Fibroblast of villous mesenchyme (primary cell): ENCODE data around the gene EHD1. TPM values are rescaled to one million over a fixed set of nuclear protein-coding genes. Genes with fewer than 3 reads are reported as not detected.
"Not testable (repeated sequence)": the region's sequence is repeated elsewhere in the genome, so short reads cannot be mapped to it uniquely, and the experiment has no call there.

Experiments used
- DNase-seq: peaks from one replicate; pipeline ENCODE4 v3.0.0-alpha.2; 2010; ENCODE audit warnings: low read depth
- H3K4me3 ChIP-seq: 2 replicates; pipeline ENCODE4 v1.5.1; 2011; ENCODE audit warnings: low read depth, mild to moderate bottlenecking, low read length
- total RNA-seq: library from RNA; depleted of rRNA; stranded (reverse); fragments of >200 nt; gene quantifications from 2 replicates; pipeline ENCODE4 v1.2.3, GENCODE V29; 2012
- TF ChIP-seq, protein P1 (sequence below): IDR thresholded peaks from 2 replicates; pipeline ENCODE4 v1.5.1; 2012; ENCODE audit warnings: low read depth, mild to moderate bottlenecking, low read length; ENCODE audit not compliant: insufficient read depth

The EHD1 gene
- total RNA-seq, 1 donor, result 93.7 TPM

- H3K4me3 ChIP-seq, result no peak overlapping the region
- DNase-seq, result no peak
- TF ChIP-seq, protein P1, sequence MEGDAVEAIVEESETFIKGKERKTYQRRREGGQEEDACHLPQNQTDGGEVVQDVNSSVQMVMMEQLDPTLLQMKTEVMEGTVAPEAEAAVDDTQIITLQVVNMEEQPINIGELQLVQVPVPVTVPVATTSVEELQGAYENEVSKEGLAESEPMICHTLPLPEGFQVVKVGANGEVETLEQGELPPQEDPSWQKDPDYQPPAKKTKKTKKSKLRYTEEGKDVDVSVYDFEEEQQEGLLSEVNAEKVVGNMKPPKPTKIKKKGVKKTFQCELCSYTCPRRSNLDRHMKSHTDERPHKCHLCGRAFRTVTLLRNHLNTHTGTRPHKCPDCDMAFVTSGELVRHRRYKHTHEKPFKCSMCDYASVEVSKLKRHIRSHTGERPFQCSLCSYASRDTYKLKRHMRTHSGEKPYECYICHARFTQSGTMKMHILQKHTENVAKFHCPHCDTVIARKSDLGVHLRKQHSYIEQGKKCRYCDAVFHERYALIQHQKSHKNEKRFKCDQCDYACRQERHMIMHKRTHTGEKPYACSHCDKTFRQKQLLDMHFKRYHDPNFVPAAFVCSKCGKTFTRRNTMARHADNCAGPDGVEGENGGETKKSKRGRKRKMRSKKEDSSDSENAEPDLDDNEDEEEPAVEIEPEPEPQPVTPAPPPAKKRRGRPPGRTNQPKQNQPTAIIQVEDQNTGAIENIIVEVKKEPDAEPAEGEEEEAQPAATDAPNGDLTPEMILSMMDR, result no peak
Observed at GRCh38 chr11:64826062-64826461, 52.4 kb downstream of the EHD1 start.

- DNase-seq, result no peak
- H3K4me3 ChIP-seq, result no peak overlapping the region
- TF ChIP-seq, protein P1, result no peak
Observed at GRCh38 chr11:64823568-64824119, 54.8 kb downstream of the EHD1 start.

- no peak for DNase-seq
- TF ChIP-seq, protein P1, result no peak
- H3K4me3 ChIP-seq, result no peak overlapping the region
Observed at GRCh38 chr11:64817476-64817875, 60.9 kb downstream of the EHD1 start.

DNA sequence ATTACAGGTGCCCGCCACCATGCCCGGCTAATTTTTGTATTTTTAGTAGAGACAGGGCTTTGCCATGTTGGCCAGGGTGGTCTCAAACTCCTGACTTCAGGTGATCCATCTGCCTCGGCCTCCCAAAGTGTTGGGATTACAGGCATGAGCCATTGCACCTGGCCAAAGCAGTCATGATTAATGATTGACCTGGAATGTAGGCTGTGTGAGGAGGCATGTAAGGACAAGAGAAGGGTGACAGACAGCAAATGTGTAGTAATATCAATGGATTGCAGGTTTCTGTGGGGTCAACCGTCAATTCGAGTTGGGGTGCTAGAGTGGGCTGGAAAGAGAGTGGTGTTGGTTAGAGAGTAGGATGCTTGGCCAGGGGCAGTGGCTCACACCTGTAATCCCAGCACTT is 63.0 kb downstream of the EHD1 start:
- H3K4me3 ChIP-seq, DNase-seq: not testable (repeated sequence)

GRCh38 chr11:64814712-64815187 is 63.7 kb downstream of the EHD1 start:
- DNase-seq, result no peak
- TF ChIP-seq, protein P1, result no peak
- no peak overlapping the region for H3K4me3 ChIP-seq

- TF ChIP-seq, protein P1, result no peak
- H3K4me3 ChIP-seq, result no peak overlapping the region
- no peak for DNase-seq
Observed at GRCh38 chr11:64813826-64814225, 64.6 kb downstream of the EHD1 start.

DNA sequence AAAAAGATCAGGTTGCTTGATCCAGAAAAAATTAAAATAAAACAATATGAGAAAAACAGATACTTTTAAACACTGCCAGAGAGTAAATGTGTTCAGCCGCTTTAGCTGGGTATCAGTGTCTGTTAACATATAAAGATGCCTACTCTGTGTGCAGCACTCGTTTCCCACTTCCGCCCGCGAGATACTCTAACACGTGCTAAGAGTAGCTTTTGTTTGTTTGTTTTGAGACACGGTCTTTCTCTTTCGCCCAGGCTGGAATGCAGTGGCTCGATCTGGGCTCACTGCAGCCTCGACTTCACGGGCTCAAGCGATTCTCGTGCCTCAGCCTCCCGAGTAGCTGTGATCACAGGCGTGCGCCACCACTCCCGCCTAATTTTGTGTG is 67.5 kb downstream of the EHD1 start:
- TF ChIP-seq, protein P1, result no peak
- DNase-seq, result no peak
- peak overlapping the region; percentile 92 for H3K4me3 ChIP-seq
